GM23338 (cell line): ENCODE measurements around the gene FARSB.

Experiments used
- EZH2 ChIP-seq: fragments of 200-600 bp; sonication (generic); IDR thresholded peaks from one replicate; pipeline ENCODE4 v1.8.0; 2017; ENCODE audit warnings: antibody characterized with exemption, mild to moderate bottlenecking, low read depth; ENCODE audit not compliant: unreplicated experiment
- JUNB ChIP-seq: IDR thresholded peaks from one replicate; pipeline ENCODE4 v1.6.1; 2016; ENCODE audit warnings: antibody characterized with exemption; ENCODE audit not compliant: unreplicated experiment
- NANOG ChIP-seq: IDR thresholded peaks from 2 replicates; pipeline ENCODE4 v1.6.1; 2016; ENCODE audit warnings: antibody characterized with exemption, borderline replicate concordance
- POLR2AphosphoS5 ChIP-seq: IDR thresholded peaks from 2 replicates; pipeline ENCODE4 v1.6.1; 2016; ENCODE audit warnings: antibody characterized with exemption, low read depth
- TF ChIP-seq, protein P1 (sequence below), 2 experiments: fragments of 200-600 bp in 1 of 2; sonication (generic) in 1 of 2; conservative IDR thresholded peaks; 2 replicates each; pipeline versions ENCODE4 v1.5.1 to v1.6.1; 2016 to 2017; ENCODE audit warnings: antibody characterized with exemption in 2 of 2, low read depth in 2 of 2, mild to moderate bottlenecking in 2 of 2, moderate library complexity in 1 of 2

DNA sequence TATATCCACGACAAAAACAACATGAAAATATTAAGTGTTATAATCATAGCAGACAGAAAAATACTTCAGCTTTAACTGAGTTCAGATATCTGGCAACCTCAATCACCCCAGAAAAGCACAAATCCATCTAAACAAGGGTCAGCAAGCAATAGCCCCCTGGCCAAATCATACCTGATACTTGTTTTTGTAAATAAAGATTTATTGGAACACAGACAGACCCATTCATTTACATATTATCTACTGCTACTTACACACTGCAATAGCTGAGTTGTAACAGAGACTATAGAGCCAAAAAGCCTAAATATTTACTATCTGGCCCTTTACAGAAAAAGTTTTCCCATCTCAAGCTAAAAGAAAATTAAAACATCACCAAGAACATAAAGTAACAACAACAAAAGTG lies 12.8 kb downstream of the FARSB start:
- TF ChIP-seq, protein P1, sequence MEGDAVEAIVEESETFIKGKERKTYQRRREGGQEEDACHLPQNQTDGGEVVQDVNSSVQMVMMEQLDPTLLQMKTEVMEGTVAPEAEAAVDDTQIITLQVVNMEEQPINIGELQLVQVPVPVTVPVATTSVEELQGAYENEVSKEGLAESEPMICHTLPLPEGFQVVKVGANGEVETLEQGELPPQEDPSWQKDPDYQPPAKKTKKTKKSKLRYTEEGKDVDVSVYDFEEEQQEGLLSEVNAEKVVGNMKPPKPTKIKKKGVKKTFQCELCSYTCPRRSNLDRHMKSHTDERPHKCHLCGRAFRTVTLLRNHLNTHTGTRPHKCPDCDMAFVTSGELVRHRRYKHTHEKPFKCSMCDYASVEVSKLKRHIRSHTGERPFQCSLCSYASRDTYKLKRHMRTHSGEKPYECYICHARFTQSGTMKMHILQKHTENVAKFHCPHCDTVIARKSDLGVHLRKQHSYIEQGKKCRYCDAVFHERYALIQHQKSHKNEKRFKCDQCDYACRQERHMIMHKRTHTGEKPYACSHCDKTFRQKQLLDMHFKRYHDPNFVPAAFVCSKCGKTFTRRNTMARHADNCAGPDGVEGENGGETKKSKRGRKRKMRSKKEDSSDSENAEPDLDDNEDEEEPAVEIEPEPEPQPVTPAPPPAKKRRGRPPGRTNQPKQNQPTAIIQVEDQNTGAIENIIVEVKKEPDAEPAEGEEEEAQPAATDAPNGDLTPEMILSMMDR (conservative IDR thresholded peaks at IDR 0.05; ENCODE audit: low read depth in 2 of 2): no peak
- no peak for TF ChIP-seq NANOG
- no peak for TF ChIP-seq POLR2AphosphoS5
- no peak for TF ChIP-seq JUNB
- no peak for TF ChIP-seq EZH2
